Measurements from ENCODE around the gene FURIN.
"Not testable (repeated sequence)": the region's sequence is repeated elsewhere in the genome, so short reads cannot be mapped to it uniquely, and the experiment has no call there.

Gene FURIN

DNA sequence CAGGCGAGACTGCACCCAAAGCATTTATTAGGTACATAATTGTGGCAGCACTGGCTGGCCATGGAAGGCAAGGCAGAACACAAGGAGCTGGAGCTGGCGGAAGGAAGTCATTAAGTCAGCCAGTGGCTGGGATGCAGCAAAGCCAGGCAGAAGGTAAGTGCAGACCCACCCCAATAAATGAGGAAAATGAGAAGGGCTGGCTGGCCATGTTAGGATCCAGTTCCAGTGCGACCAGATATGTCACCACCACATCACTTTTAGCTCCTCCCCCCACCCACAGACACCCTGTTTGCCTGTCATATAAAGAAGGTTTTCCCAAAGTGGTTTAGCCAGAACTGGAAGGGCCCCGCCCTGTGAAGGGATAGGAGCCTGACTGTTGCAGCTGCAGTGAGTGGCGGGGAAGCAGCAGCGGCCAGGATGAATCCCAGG, at the start of gene FURIN:
Gene FURIN, plus strand, starts transcription at position 328 of the 429 bp plus-strand sequence. CDS start 7,153 bp downstream, outside the sequence.
- DNase-seq = no peak

- DNase-seq = no peak
Measured at GRCh38 chr15:90819390-90819789, 49.0 kb upstream of the FURIN start.

DNA sequence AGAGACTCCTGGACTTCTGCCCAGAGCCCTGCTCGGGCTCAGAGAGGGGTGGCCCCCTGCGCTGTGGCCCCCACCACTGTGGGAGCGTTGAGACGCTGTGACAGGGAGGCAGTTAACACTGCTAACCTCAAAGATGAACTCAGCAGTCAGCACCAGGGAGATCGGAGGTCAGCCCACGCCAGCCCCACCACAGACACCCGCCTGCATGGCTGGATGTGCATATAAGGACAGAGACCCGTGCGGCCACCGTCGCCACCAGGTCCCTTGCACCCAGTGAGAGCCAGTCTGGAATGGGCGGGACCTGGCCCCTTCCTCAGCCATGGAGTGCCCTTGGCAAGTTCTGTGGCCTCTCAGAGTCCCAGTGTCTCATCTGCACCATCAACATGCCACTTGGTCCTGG, 48.5 kb upstream of the FURIN start:
- DNase-seq = no peak

GRCh38 chr15:90820481-90820880, 47.9 kb upstream of the FURIN start:
- DNase-seq = no peak

DNA sequence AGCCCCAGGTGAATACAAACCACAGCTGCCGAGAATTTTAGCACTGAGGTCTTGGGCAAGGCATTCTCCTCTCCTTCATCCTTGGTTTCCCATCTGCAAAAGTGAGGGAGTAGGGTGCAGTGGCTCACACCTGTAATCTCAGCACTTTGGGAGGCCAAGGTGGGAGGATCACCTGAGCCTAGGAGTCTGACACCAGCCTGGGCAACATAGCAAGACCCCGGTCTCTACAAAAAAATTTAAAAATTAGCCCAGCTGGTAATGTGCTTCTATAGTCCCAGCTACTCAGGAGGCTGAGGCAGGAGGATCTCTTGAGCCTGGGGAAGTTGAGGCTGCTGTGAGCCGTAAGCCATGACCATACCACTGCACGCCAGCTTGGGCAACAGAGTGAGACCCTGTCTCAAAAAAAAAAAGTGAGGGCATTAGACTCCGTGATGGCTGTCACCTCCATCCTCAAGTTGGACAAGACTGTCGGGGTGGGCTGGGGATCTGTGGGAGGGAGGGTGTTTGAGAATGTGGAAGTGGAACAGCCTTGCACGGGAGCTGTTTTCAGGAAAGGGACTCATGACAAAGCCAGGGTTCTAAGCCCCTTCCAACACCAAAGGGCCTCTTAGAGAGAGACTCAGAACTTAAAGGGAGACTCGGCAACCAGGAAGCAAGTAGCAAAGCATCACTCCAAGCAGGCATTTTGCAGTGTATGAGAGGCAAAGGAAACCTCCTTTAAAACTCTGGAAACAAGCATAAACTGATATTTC, 46.0 kb upstream of the FURIN start:
- no peak for DNase-seq

GRCh38 chr15:90823455-90823974, 44.9 kb upstream of the FURIN start:
- DNase-seq = no peak

- DNase-seq = not testable (repeated sequence)
Measured at GRCh38 chr15:90825115-90825899, 43.1 kb upstream of the FURIN start.

- DNase-seq = not testable (repeated sequence)
Measured at GRCh38 chr15:90826206-90826885, 42.0 kb upstream of the FURIN start.

DNA sequence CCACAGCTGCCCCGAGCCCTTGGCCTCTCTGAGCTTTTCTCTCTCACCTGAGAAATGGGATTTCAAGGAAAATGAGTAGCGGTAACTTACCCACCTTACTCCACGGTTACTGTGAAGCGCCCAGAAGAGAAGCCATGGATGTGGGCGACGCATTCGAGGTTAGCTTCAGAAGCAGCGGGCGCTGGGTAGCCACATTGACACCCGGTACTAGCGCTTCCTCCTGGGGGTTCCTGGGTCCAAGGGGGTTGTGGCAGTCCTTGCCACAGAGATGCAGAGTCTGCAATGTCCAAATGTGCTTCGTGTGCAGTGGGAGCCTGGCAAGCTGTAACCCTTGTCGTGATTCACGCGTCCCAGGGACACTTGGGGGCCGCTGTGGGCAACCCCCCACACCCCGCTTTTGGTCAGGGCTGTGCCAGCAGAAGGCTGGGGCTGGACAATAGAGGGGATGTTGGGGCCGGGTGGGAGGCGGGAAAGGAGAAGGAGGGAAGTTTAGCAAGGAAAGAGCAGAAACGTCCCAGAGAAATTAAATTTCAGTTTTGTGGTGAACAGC, 41.4 kb upstream of the FURIN start:
- no peak for DNase-seq

GRCh38 chr15:90828111-90828510, 40.3 kb upstream of the FURIN start:
- no peak for DNase-seq

DNA sequence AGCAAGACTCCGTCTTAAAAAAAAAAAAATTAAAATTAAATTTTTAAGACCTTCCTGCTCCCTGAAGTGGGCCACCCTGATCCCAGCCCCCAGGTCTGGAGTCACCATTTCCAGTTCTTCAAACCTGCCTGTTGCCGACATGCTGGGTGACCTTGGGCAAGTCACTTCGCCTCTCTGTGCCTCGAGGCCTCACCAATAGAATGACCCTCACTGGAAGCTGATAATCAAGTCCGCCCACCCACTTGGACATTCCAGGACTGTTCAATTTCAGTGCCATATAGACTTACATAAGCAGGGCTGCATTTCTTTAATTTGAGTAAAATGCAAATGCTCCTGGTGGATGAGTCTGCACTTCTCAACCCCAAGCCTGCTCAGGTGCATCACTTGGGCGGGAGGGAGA, 39.3 kb upstream of the FURIN start:
- no peak for DNase-seq

- DNase-seq = no peak
Measured at GRCh38 chr15:90829942-90830440, 38.4 kb upstream of the FURIN start.

- no peak for DNase-seq
Measured at GRCh38 chr15:90834626-90835025, 33.8 kb upstream of the FURIN start.

DNA sequence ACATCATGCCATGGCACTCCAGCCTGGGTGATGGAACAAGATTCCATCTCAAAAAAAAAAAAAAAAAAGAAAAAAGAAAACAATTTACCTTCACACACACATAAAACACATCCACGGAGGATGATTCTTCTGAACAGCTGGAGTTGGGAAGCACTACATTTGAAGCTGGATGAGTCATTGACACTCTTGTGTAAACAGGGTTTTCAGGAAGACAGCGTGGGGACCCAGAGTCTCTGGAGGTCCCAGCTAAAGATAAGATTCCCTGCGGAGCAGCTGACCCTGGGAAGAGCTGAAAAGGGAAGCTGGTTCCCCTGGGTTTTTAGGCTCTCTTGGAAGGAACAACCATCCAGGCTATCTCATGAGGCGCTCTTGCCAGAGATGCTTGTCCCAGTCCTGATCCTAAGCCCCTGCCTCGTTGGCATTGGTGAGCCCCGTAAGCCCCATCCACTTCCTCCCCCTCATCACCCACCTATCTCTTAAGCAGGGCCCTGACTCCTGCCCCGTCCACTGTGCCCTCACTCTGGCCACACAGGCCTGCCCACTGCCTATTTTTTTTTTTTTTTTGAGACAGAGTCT, 32.0 kb upstream of the FURIN start:
- no peak for DNase-seq

DNA sequence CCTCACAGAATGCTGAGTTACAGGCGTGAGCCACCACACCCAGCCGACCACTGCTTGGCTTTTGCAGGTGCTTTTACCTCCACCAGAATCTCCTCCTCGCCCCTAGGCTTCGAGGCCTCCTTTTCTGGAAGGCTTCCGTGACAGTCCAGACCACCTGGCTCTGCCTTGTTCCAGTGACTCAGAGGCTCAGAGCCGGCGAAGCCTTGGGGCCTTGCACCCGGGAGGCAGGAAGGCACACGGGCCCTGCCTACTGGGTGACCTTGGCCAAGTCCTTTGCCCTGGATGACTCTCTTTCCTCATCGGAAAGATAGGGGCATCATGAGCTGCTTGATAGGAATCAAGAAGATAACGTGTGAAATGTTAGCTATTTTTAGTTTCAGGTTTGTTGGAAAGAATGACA, 31.3 kb upstream of the FURIN start:
- DNase-seq = no peak

DNA sequence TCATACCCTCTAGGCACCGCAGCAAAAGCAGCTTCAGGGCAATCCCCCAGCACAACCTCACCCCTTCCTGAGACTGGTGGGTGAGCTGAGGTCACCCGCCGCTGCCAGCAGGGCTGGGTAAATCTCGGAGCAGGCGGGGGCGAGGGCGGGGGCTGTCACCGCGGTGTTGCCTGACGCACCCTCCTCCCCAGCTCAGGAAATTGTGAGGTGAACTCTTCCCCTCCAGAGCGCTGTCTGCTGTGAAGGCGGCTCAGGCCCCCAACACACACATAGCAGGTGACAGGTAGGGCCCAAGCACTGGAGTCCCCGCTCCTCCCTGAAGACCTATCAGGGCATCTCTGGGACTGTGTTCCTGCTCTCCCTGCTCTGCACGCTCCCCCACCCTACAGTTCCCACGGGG, 30.2 kb upstream of the FURIN start:
- no peak for DNase-seq

- no peak for DNase-seq
Measured at GRCh38 chr15:90838544-90838943, 29.8 kb upstream of the FURIN start.

GRCh38 chr15:90839187-90840071, 29.0 kb upstream of the FURIN start:
- DNase-seq = no peak

GRCh38 chr15:90840157-90840855, 28.1 kb upstream of the FURIN start:
- no peak for DNase-seq

DNA sequence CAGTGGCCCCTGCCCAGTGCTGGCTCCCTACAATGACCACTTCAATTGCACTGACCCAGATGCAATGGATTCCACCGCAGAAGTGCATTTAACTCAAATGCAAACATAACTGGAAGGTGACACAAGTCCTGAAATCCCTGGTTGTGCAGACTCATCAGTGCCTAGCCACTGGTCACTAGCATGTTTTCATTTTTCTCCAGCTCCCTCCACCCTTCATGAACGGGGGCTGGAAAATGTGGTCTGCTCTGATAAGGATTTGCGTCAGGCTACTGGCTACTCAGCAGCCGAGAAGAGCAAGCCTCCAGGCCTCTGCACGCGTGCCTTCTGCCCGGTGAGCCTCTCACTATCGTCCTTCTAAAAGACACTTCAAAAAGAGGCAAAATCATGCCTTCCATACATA, 27.4 kb upstream of the FURIN start:
- no peak for DNase-seq

- DNase-seq = no peak
Measured at GRCh38 chr15:90844696-90845095, 23.7 kb upstream of the FURIN start.

Measured in femur (tissue), 1 donor.